HepG2 (cell line): ENCODE measurements around the gene LDAH. TPM values are rescaled to one million over a fixed set of nuclear protein-coding genes. Genes with fewer than 3 reads are reported as not detected.

Source experiments
- ARNTL ChIP-seq: sonication (generic); formaldehyde crosslinking; IDR thresholded peaks from 2 replicates; pipeline ENCODE4 v1.4.0; 2020; ENCODE audit warnings: mild to moderate bottlenecking, missing genetic modification reagents
- CREB3 ChIP-seq: sonication (generic); formaldehyde crosslinking; IDR thresholded peaks from 2 replicates; pipeline ENCODE4 v1.5.0; 2020; ENCODE audit warnings: missing genetic modification reagents
- KAT7 ChIP-seq: IDR thresholded peaks from 2 replicates; pipeline ENCODE4 v1.6.1; 2018; ENCODE audit warnings: borderline replicate concordance, missing compliant biosample characterization
- MAFG ChIP-seq: sonication (generic); formaldehyde crosslinking; IDR thresholded peaks from 2 replicates; pipeline ENCODE4 v1.5.1; 2020; ENCODE audit warnings: mild to moderate bottlenecking, missing genetic modification reagents
- PLSCR1 ChIP-seq: sonication (generic); formaldehyde crosslinking; IDR thresholded peaks from 2 replicates; pipeline ENCODE4 v1.5.0; 2020; ENCODE audit warnings: missing genetic modification reagents, mild to moderate bottlenecking, borderline replicate concordance
- RELA ChIP-seq: sonication (generic); formaldehyde crosslinking; IDR thresholded peaks from 2 replicates; pipeline ENCODE4 v1.4.0; 2020; ENCODE audit warnings: missing genetic modification reagents
- TOPORS ChIP-seq: sonication (generic); formaldehyde crosslinking; IDR thresholded peaks from 2 replicates; pipeline ENCODE4 v1.8.0; 2023; ENCODE audit warnings: mild to moderate bottlenecking, missing genetic modification reagents
- ZFP36L1 ChIP-seq: sonication (generic); formaldehyde crosslinking; IDR thresholded peaks from 2 replicates; pipeline ENCODE4 v1.8.0; 2022; ENCODE audit warnings: mild to moderate bottlenecking, missing genetic modification reagents, moderate library complexity
- ZFP41 ChIP-seq: sonication (generic); formaldehyde crosslinking; IDR thresholded peaks from 2 replicates; pipeline ENCODE4 v1.4.0; 2020; ENCODE audit warnings: mild to moderate bottlenecking, missing genetic modification reagents, borderline replicate concordance
- ZMYM3 ChIP-seq: sonication (generic); formaldehyde crosslinking; IDR thresholded peaks from 2 replicates; pipeline ENCODE4 v1.5.1; 2020; ENCODE audit warnings: mild to moderate bottlenecking, missing genetic modification reagents
- ZNF24 ChIP-seq: fragments of 450-650 bp; IDR thresholded peaks from 2 replicates; pipeline ENCODE4 v1.6.1; 2017; ENCODE audit warnings: antibody characterized with exemption, mild to moderate bottlenecking
- ZNF276 ChIP-seq: sonication (generic); formaldehyde crosslinking; IDR thresholded peaks from 2 replicates; pipeline ENCODE4 v1.4.0; 2020; ENCODE audit warnings: mild to moderate bottlenecking, low read depth, missing genetic modification reagents
- ZNF280D ChIP-seq: sonication (generic); formaldehyde crosslinking; IDR thresholded peaks from 2 replicates; pipeline ENCODE4 v1.5.1; 2020; ENCODE audit warnings: mild to moderate bottlenecking, missing genetic modification reagents
- ZNF44 ChIP-seq: sonication (generic); formaldehyde crosslinking; IDR thresholded peaks from 2 replicates; pipeline ENCODE4 v1.5.1; 2020; ENCODE audit warnings: mild to moderate bottlenecking, missing genetic modification reagents
- ZNF513 ChIP-seq: sonication (generic); formaldehyde crosslinking; conservative IDR thresholded peaks from 2 replicates; pipeline ENCODE4 v1.5.0; 2020; ENCODE audit warnings: missing genetic modification reagents
- ZNF552 ChIP-seq: sonication (generic); formaldehyde crosslinking; IDR thresholded peaks from 2 replicates; pipeline ENCODE4 v1.9.0; 2022; ENCODE audit warnings: missing genetic modification reagents, mild to moderate bottlenecking, borderline replicate concordance
- ZNF639 ChIP-seq: conservative IDR thresholded peaks from 2 replicates; pipeline ENCODE4 v1.6.1; 2018; ENCODE audit warnings: missing genetic modification reagents
- ZSCAN31 ChIP-seq: sonication (generic); formaldehyde crosslinking; IDR thresholded peaks from 2 replicates; pipeline ENCODE4 v1.5.0; 2020; ENCODE audit warnings: low read depth, mild to moderate bottlenecking, missing genetic modification reagents
- polyA plus RNA-seq, 8 experiments: library from polyadenylated mRNA; depleted of rRNA in 3 of 8; stranded (reverse) in 7 of 8; unstranded in 1 of 8; fragments of >200 nt; fragmentation: Illumina TruSeq in 4 of 8; extraction: Trizol in 4 of 8; gene quantifications; 2 replicates each; pipeline versions ENCODE4 v1.2.1 to v1.2.3, GENCODE V29; 2011 to 2016; ENCODE audit warnings: low read depth in 4 of 8, missing spikeins in 1 of 8, mixed read lengths in 1 of 8; ENCODE audit not compliant: insufficient read depth in 1 of 8
- total RNA-seq, 5 experiments: library from RNA; depleted of rRNA; stranded (reverse); fragments of >200 nt; fragmentation: Illumina TruSeq; extraction: Trizol; gene quantifications; 2 replicates each; pipeline ENCODE4 v1.2.3, GENCODE V29; 2016; ENCODE audit warnings: low read depth in 1 of 5

Gene LDAH
- total and polyA plus RNA-seq, 2 of the 13 experiments (the other 11 are each of a cell fraction or from before 2014, with no cell fraction given) = 28.8 to 46.2 TPM

GRCh38 chr2:20650877-20651730 is 171.8 kb downstream of the LDAH start, which contains the start of gene HS1BP3 (continued):
- TF ChIP-seq PLSCR1 (no peak), MAFG (CRISPR knock-in tag) (no peak), TOPORS (CRISPR knock-in tag) (peak; percentile 77; the same call in 1 of the 2 replicates), RELA (CRISPR knock-in tag) (peak; percentile 41; the same call in 1 of the 2 replicates), ZNF24 (peak; percentile 56; the same call in 1 of the 2 replicates), ZNF639 (peak; percentile 86), KAT7 (peak; percentile 71; the same call in 1 of the 2 replicates), ZMYM3 (CRISPR knock-in tag) (peak; percentile 82), ZNF280D (CRISPR knock-in tag) (peak; percentile 16; the same call in 1 of the 2 replicates), ZNF276 (CRISPR knock-in tag) (peak; percentile 46; the same call in 1 of the 2 replicates), CREB3 (peak; percentile 76; the same call in 1 of the 2 replicates), ZSCAN31 (CRISPR knock-in tag) (peak; percentile 96), ZFP36L1 (CRISPR knock-in tag) (0 out of 2 replicates have a peak, but pooled peaks have one; percentile 10), ZNF513 (CRISPR knock-in tag) (0 out of 2 replicates have a peak, but pooled peaks have one; percentile 83), ZNF44 (CRISPR knock-in tag) (0 out of 2 replicates have a peak, but pooled peaks have one; percentile 17), ZFP41 (0 out of 2 replicates have a peak, but pooled peaks have one; percentile 88), ARNTL (CRISPR knock-in tag) (0 out of 2 replicates have a peak, but pooled peaks have one; percentile 61), ZNF552 (CRISPR knock-in tag) (0 out of 2 replicates have a peak, but pooled peaks have one; percentile 44)
